ENCODE measurements around the gene RPTOR. TPM values are rescaled to one million over a fixed set of nuclear protein-coding genes. Genes with fewer than 3 reads are reported as not detected.

Gene RPTOR
- polyA plus RNA-seq, 1 of the 3 experiments (the other 2 are of a cell fraction), result 14.9 TPM

DNA sequence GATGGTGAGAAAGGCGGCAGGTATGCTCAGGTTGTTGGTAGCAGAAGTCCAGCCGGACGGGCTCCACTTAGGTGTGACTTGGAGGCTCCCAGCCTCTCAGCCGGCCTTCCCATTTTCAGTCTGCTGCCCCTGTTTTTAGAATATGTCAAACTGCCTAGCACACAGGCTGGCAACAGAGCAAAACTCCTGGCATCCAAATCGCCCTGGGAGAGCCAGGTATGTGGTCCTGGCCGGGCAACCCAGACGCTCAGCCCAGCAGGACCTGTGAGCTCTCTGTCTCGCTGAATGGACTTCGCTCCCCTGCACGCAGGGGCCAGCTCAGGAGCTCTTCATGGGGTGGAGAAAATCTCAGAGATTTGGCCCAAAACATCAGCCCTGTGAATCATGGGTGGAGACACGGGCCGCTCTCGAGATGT lies 299.1 kb downstream of the RPTOR start (continued):
- TF ChIP-seq EZH2phosphoT487 (IDR thresholded peaks at IDR 0.05; ENCODE audit: borderline replicate concordance, low read depth) (no peak), TAF1 (IDR thresholded peaks at IDR 0.05; ENCODE audit: borderline replicate concordance, low read depth, low read length) (no peak)
- TF ChIP-seq, protein P1, sequence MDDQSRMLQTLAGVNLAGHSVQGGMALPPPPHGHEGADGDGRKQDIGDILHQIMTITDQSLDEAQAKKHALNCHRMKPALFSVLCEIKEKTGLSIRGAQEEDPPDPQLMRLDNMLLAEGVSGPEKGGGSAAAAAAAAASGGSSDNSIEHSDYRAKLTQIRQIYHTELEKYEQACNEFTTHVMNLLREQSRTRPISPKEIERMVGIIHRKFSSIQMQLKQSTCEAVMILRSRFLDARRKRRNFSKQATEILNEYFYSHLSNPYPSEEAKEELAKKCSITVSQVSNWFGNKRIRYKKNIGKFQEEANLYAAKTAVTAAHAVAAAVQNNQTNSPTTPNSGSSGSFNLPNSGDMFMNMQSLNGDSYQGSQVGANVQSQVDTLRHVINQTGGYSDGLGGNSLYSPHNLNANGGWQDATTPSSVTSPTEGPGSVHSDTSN (IDR thresholded peaks at IDR 0.05), result no peak

DNA sequence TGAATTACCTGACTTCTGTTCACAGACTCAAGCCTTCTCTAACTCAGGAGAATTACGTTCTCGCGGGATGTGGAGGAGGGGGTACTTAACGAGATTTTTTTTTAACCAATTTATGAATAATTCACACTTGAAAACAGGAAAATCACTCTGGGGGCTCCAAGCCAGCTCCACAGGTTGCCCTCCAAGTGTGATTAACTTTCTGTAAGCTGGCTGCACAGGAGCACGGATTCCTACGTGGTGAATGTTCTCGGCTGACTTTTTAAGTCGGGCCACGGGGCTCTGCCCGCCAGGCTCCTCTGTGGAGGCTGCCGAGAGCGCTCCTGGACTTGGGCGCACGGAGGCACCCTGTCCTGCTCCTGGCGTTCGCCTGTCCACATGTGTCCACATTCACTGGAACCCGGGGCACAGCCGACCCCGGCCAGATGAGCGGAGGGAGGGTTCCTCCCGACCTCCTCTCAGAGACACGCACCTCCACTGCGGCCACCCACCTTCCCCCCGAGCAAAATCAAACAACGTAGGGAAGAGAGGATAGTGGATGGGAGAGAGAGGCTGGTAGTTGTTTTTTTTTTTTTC lies 299.9 kb downstream of the RPTOR start:
- WGBS (ENCODE audit: low lambda C conversion rate), result 93% methylated on average over 24 of the region's 25 CpGs
- peaks cover 0 to 23% of the 10 kb centered on the region in 2 experiments for H3K36me3 ChIP-seq (replicated peaks in 1 of 2; ENCODE audit: control insufficient read depth in 1 of 2, insufficient read depth in 2 of 2, low read length in 1 of 2)
- no peak overlapping the region for H3K4me2 ChIP-seq
- no peak overlapping the region for H2AFZ ChIP-seq (ENCODE audit: low read depth)
- H3K79me2 ChIP-seq (ENCODE audit: insufficient read depth), result no peaks in the 10 kb centered on the region
- CTCF ChIA-PET, result interaction anchor here (1.2 to 1.8 kb wide), 4 partner anchors 15 to 269 kb away, joined by 3 to 8 read pairs (median 3); no protein-coding TSS in a partner anchor
- no peak for DNase-seq
- POLR2A ChIA-PET, result no interaction called here
- no peak overlapping the region for H3K9ac ChIP-seq
- H3K27me3 ChIP-seq (ENCODE audit: insufficient read depth), result no peaks in the 10 kb centered on the region
- H3F3A ChIP-seq (replicated peaks; ENCODE audit: insufficient read depth), result no peaks in the 10 kb centered on the region
- no peak for TF ChIP-seq TEAD4 (IDR thresholded peaks at IDR 0.05; ENCODE audit: borderline replicate concordance, insufficient read depth)
- TF ChIP-seq, protein P2, sequence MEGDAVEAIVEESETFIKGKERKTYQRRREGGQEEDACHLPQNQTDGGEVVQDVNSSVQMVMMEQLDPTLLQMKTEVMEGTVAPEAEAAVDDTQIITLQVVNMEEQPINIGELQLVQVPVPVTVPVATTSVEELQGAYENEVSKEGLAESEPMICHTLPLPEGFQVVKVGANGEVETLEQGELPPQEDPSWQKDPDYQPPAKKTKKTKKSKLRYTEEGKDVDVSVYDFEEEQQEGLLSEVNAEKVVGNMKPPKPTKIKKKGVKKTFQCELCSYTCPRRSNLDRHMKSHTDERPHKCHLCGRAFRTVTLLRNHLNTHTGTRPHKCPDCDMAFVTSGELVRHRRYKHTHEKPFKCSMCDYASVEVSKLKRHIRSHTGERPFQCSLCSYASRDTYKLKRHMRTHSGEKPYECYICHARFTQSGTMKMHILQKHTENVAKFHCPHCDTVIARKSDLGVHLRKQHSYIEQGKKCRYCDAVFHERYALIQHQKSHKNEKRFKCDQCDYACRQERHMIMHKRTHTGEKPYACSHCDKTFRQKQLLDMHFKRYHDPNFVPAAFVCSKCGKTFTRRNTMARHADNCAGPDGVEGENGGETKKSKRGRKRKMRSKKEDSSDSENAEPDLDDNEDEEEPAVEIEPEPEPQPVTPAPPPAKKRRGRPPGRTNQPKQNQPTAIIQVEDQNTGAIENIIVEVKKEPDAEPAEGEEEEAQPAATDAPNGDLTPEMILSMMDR (IDR thresholded peaks at IDR 0.05), result no peak
- no peak for TF ChIP-seq GATA2 (CRISPR knock-in tag; IDR thresholded peaks at IDR 0.05)
- H4K20me1 ChIP-seq (ENCODE audit: insufficient read depth), result no peaks in the 10 kb centered on the region
- H3K9me3 ChIP-seq, result no peaks in the 10 kb centered on the region
- H3K4me1 ChIP-seq (ENCODE audit: control insufficient read depth in 1 of 2, insufficient read depth in 2 of 2, low read depth in 1 of 2, low read length in 1 of 2), result no peaks in the 10 kb centered on the region
- no peaks in the 10 kb centered on the region for H3K9me2 ChIP-seq
- H3K27ac ChIP-seq (ENCODE audit: low read depth in 2 of 2, low read length in 1 of 2), result no peak overlapping the region
- H3K4me3 ChIP-seq (ENCODE audit: low read depth in 2 of 2, low read length in 1 of 2), result no peak overlapping the region

DNA sequence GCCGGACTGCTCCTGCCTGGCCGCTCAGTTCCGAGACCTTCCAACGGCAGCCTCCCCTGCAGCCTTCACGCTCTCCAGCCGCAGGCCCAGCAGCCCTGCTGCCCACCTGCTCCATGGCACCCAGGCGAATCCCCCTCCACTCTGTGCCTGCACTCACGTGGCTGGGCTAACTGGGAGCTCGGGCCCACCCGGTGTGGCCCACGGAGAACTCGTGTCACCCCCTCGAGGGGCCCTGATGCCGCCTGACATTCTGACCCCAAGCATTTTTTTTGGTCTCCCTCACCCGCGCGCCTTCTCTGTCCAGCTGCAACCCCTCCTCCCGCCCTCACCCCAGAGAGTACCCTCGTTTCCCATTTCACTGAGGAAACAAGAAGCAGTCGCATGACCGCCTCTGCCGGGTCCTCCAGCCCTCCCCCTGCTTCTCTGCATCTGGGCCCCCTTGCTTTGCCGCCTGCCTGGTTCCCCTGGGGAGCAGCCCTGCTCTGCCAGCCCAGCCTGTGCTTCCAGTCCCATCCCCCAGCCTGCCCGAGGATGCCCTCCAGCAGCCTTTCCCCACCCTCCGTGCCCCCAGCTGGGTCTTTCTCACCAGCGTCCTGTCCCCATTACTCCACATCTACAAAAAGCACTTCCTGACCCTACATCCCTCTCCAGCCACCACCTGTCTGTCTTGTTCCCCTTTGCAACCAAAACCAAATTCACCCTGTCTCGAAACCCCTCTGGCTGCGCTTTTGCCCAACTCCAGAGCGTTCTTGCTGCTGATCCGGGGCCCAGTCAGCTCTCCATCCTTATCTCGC lies 300.6 kb downstream of the RPTOR start:
- H3K27ac ChIP-seq (ENCODE audit: low read depth in 2 of 2, low read length in 1 of 2), result no peak overlapping the region
- TF ChIP-seq ELF1 (IDR thresholded peaks at IDR 0.05) (no peak), FOXJ3 (CRISPR knock-in tag; IDR thresholded peaks at IDR 0.05) (no peak), FOSL2 (IDR thresholded peaks at IDR 0.05; ENCODE audit: borderline replicate concordance, low read depth) (no peak), CHD2 (IDR thresholded peaks at IDR 0.05; ENCODE audit: low read length, partially characterized antibody) (no peak), TAF1 (IDR thresholded peaks at IDR 0.05; ENCODE audit: borderline replicate concordance, low read depth, low read length) (no peak), JUND (IDR thresholded peaks at IDR 0.05) (no peak), EZH2phosphoT487 (IDR thresholded peaks at IDR 0.05; ENCODE audit: borderline replicate concordance, low read depth) (no peak), GABPA (IDR thresholded peaks at IDR 0.05; ENCODE audit: low read depth) (no peak), SMC3 (IDR thresholded peaks at IDR 0.05; ENCODE audit: low read depth, low read length) (no peak)
- TF ChIP-seq, protein P3, sequence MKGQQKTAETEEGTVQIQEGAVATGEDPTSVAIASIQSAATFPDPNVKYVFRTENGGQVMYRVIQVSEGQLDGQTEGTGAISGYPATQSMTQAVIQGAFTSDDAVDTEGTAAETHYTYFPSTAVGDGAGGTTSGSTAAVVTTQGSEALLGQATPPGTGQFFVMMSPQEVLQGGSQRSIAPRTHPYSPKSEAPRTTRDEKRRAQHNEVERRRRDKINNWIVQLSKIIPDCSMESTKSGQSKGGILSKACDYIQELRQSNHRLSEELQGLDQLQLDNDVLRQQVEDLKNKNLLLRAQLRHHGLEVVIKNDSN (IDR thresholded peaks at IDR 0.05; ENCODE audit: borderline replicate concordance, low read depth), result no peak
- TF ChIP-seq, protein P4, sequence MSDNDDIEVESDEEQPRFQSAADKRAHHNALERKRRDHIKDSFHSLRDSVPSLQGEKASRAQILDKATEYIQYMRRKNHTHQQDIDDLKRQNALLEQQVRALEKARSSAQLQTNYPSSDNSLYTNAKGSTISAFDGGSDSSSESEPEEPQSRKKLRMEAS (IDR thresholded peaks at IDR 0.05; ENCODE audit: low read depth), result no peak
- TF ChIP-seq, protein P2 (IDR thresholded peaks at IDR 0.05), result no peak
- TF ChIP-seq, protein P1 (IDR thresholded peaks at IDR 0.05), result no peak

More for the DNA sequence above, 300.6 kb downstream of the RPTOR start:
- H3K9ac ChIP-seq, result no peak overlapping the region
- no peak overlapping the region for H3K4me2 ChIP-seq
- no peaks in the 10 kb centered on the region for H3K4me1 ChIP-seq (ENCODE audit: control insufficient read depth in 1 of 2, insufficient read depth in 2 of 2, low read depth in 1 of 2, low read length in 1 of 2)
- no peak for DNase-seq
- POLR2A ChIA-PET, result interaction anchor here (1.0 kb wide), 1 partner anchor 14 kb away, joined by 3 read pairs; no protein-coding TSS in a partner anchor
- H3K9me3 ChIP-seq, result no peaks in the 10 kb centered on the region
- H3K79me2 ChIP-seq (ENCODE audit: insufficient read depth), result no peaks in the 10 kb centered on the region
- no peak overlapping the region for H2AFZ ChIP-seq (ENCODE audit: low read depth)
- H3F3A ChIP-seq (replicated peaks; ENCODE audit: insufficient read depth), result no peaks in the 10 kb centered on the region
- WGBS (ENCODE audit: low lambda C conversion rate), result 97% methylated on average over 31 of the region's 31 CpGs
- H3K9me2 ChIP-seq, result no peaks in the 10 kb centered on the region
- no peak overlapping the region for H3K4me3 ChIP-seq (ENCODE audit: low read depth in 2 of 2, low read length in 1 of 2)
- peaks cover 0 to 23% of the 10 kb centered on the region in 2 experiments for H3K36me3 ChIP-seq (replicated peaks in 1 of 2; ENCODE audit: control insufficient read depth in 1 of 2, insufficient read depth in 2 of 2, low read length in 1 of 2)
- no peaks in the 10 kb centered on the region for H4K20me1 ChIP-seq (ENCODE audit: insufficient read depth)
- H3K27me3 ChIP-seq (ENCODE audit: insufficient read depth), result no peaks in the 10 kb centered on the region
- CTCF ChIA-PET, result interaction anchor here (1.0 to 2.0 kb wide), 5 partner anchors 14 to 18 kb away, joined by 3 to 8 read pairs (median 3); no protein-coding TSS in a partner anchor
